HG02885 (cell line): ENCODE measurements around the gene CLEC16A.
"Not testable (repeated sequence)": the region's sequence is repeated elsewhere in the genome, so short reads cannot be mapped to it uniquely, and the experiment has no call there.

Source experiments
- ATAC-seq: cut with Tn5 transposase; IDR thresholded peaks from one replicate; pipeline ENCODE4 v1.9.1; 2021; ENCODE audit warnings: mild to moderate bottlenecking; ENCODE audit not compliant: unreplicated experiment, poor library complexity

Gene CLEC16A

GRCh38 chr16:10923146-10923649 is 21.2 kb upstream of the CLEC16A start:
- ATAC-seq = no peak

DNA sequence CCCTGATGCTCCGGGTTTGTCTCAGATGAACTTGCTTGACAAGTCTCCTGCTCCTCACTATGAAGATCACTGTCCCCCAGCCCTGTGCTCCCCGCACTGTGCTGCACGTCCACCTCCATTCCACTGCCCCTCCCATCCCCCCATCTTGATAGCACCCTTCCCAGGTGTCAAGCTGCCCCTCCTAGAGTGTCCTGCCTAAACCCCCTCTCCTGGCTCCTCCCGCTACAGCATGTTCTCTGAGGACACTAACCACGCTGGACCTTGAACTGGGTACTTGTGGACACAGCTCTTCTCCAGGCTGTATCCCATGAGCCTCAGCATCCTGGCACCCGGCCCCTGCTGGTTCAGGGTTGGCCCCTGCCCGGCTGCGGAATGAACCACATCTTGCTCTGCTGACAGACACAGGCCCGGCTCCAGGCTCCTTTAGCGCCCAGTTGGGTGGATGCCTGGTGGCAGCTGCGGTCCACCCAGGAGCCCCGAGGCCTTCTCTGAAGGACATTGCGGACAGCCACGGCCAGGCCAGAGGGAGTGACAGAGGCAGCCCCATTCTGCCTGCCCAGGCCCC is 20.6 kb upstream of the CLEC16A start:
- ATAC-seq = no peak

GRCh38 chr16:10925285-10925684 is 19.1 kb upstream of the CLEC16A start:
- ATAC-seq = not testable (repeated sequence)

- no peak for ATAC-seq
Observed at GRCh38 chr16:10926094-10926493, 18.3 kb upstream of the CLEC16A start.

DNA sequence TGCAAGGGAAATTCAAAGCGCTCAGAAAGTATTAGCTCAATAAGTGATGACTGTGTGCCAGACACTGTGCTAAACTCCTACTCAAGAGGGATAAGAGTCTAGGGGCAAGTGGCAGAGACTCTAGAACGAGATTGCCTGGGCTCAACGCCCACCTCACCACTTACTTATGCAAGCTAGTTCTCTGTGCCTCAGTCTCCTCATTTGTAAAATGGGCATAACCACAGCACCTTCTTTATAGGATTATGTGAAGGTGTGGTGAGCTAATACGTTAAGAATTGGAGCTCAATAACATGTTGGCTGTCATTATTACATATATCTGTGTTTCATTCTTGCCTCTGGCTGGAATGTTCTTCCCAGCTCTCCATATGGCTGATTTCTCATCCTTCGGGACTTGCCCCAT is 17.5 kb upstream of the CLEC16A start:
- no peak for ATAC-seq

DNA sequence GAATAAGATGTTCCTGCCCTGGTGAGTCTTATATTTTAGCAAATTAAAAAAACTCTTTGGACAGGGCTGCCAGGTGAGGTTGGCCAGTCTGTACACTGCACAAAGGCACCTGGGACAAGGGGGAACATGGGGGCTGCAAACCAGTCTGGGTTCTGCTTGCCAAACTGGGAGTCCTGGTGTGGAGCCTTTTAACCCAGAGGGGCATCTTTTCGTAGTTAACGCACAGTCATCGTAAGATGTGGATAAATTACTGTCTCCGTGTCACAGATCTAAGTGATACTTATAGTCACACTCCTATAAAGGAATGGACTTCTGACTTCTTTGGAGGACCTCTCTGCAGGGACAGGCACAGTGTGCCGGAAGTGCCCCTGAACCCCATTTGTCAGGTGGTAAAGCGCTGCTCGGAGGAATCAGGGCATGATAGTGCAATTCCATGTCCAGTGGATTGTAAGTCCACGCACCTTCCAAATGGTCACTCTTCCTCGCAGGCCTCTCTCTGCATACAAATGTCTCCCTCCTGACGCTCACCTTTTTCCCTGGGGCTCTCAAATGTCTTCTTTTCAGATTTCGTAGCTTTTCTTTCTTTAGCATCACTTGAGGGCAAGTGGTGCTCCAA is 16.8 kb upstream of the CLEC16A start:
- no peak for ATAC-seq

DNA sequence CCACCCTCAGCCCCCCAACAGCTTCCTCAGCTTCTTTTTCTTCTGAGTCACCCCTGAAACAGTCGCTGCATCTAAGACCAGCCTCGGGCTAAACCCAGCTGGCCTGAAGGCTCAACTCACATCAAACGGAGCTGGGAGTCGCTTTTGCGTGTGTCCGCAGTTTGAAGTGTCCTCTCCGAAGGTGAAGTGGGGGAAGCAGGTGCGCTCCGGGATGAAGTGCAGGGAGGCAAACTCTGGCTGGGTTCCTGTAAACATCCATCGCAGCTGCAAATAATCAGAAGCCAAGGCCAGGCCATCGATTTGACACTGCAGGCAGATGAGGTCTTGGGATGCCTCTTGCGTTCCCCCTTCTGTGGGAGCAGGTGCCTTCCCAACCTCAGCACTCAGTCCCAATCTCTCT is 15.3 kb upstream of the CLEC16A start:
- not testable (repeated sequence) for ATAC-seq

DNA sequence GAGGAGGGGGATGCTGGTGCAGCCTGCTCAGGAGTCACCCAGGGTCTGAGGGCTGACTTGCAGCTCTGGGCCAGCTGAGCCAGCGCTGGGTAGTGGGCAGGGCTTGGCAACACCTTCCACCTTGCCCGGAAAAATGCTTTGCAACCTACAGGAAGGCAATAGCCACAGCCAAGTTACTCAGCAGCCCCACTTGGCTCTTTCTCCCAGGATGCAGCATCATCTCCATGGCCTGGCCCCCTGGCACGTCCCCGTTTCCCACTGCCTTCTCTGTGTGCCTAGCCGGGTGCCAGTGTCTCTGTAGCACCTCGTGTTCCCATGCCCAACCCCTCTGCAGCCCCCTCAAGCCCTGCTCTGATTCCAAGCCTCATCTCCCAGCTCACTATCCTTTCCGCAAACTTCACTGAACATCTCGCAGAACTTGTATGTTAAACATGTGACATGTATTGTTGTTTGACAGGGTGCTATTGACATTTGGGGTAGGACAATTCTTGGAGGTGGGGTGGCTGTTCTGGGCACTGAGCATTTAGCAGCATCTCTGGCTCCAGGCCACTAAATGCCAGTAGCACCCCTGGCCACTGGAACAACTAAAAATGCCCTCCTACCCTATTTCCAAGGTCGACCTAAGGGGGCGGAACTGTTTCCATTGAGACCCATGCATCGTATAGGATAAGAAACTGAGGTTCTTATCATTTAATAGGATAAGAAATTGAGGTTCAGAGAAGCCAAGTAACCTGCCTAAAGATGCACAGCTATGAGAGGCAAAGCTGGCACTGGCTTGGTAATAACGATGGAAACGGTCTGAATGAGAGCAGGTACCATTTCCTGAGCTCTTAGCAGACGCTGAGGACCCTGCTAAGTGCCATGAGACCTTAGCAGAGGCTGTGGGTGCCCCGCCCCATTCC is 14.3 kb upstream of the CLEC16A start:
- no peak for ATAC-seq

- ATAC-seq = no peak
Observed at GRCh38 chr16:10930755-10931093, 13.6 kb upstream of the CLEC16A start.

DNA sequence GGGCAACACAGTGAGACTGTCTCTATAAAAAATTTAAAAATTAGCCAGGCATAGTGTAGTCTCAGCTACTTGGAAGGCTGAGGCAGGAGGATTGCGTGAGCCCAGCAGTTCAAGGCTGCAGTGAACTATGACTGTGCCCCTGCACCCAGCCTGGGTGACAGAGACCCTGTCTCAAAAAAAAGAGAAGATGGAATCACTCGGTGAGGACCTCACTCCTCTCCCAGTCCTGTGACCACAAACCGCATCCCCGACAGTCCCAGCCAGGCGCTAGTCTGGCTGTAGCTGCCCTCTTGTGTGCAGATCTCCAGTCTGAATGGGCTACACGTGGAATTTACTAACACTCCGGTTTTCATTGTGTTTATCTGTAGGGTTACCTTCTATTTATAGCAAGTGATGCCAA is 13.2 kb upstream of the CLEC16A start:
- ATAC-seq = no peak

GRCh38 chr16:10931977-10932632 is 12.3 kb upstream of the CLEC16A start:
- no peak for ATAC-seq

DNA sequence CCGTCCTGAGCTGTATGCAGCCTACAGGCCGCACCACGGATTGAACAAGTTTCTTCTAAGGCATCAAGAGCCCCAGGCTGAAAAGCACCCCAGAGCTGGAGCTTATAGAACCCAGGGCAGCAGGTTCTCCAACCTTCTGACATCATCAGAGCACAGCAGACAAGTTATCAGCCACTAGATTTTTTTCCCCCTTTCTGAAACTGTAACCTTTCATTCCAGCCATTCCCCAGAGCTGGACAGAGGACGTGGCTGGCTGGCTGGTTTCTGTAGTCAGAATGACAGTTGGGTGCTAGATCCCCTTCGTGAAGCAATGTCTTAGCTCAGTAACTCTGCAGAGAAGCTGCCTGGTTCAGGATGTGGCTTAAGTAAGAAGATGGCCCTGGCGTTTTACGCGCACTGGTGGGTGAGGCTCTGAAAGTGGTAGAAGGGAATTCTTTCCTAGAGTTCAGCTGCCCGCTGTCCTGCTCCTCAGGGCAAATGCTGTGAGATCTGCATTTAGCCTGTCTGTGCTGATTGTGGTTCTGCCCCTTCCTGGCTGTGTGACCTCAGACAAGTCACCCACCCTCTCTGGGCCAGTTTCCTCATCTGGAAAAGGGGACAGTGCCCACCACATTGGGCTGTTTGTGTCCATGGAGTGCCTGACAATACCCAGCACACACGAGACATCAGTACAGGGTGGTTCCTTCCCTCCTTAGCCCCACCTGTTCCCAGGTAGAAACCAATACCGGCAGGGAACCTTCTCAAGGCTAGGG is 11.2 kb upstream of the CLEC16A start:
- ATAC-seq = no peak

DNA sequence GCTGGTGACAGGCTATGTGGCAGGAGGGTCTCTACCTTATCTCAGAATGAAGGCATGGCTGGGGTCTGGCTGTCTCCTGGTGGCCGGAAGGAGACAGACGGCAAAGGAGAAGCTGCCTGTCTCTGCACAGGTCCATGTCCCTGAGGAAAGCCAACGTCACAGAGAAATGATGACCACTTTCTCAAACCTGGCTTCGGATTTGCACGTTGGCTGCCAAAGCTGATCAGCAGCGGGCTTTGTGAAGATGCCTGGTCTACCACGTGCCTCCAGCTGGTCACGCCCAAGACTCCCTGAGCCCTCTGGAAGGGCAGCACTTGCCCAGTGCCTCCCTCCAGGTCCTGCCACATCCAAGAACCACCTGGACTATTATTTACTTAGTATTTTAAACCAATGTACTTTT is 10.5 kb upstream of the CLEC16A start:
- no peak for ATAC-seq

DNA sequence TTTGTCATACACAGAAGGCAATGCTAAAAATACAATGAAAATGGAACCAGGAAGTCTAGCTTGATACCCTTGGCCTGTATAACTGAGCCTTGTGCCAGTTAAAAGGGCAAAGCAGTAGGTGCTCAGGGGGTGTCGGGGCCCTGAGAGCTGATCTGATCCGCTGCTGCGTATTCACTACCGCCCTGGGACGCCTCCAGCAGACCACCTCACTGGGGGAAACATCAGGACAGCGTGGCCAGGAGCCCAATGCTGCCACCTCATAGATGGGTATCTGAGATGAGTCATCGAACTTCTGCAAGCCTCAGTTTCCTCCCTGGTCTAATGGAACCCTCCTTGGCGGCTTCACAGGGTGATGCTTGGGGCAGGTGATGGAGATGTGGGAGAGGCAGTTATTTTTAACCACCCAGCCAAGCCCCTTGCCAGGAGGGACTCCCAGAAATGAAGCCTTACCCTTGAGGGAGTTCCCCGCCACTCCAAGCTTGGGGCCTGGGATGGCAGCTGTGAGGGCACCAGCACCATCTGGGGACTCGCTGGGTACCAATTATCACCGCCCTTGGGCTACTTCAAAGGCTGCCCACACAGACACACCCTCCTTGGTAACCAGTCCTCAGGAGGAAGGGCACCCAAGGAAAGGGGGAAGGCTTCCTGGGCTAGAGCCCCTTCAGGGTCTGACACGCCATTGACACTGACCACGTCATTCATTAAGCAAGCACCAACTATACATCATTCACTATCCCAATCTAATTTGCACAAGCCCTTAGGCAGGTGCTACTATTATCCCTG is 9.8 kb upstream of the CLEC16A start:
- no peak for ATAC-seq

DNA sequence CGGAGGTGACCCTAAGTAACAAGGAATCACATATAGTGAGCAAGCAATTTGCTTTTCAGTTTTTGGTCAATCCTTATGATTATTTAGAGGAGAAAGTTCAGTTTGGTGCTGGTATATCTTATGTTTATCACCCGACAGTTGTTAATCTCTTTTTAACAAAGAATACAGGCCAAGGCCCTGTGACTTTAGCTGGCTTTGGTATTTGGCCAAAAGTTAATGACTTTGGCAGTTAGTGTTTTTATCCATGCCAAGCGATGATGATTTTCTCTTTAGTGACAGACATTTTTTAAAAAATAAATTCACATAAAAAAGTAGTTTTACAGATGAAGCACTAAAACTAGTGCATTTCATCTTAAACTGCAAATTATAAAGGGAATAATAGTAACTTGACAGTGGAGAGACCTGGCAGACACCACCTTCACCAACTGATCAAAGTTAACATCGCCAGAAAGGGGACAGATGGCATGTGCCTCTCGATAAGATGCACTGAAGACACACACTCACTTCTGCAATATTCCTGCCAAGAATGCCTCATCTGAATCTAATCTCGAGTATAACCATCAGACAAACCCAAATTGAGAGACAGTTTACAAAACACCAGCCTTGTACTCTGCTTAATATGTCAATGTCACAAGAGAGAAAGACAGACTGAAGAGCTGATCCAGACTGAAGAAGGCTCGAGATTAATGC is 9.0 kb upstream of the CLEC16A start:
- ATAC-seq = no peak

GRCh38 chr16:10936272-10936984 is 7.9 kb upstream of the CLEC16A start:
- ATAC-seq = no peak

DNA sequence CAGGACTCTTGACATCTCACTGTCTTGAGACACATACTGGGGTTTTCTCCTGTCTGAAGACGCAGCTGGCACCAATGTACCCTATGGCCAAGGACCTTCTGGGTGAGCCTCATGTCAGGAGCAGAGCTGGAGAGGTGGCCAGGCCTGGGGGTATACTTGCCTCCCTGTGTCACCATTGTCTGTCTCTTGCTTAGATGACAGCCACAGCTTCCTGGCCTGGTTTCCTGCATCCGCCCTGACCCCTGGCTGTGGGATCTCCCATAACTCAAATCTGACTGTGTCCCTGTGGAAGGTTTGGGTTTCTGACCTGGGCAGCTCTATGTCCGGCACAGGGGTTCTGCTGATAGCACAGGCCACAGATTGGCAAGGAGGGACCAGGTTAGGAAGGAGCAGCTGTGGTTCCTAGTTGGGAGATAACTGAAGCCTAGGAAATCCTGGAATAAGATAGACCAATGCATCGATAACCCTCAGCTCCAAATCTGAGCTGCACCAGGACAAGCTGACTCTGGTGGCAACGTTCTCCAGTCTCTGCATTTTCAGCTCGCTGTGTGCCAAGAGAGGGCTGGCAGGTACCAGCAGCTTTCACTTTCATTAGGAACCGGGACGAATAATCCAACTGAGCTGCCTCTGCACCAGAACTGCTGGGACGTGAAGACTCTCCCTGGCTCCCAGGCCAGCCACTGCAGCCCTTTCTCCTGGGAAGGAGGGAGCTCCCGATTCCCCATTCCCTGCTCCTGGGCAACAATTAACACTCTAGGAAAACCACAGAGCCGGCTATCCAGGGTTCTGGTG is 7.1 kb upstream of the CLEC16A start:
- no peak for ATAC-seq

GRCh38 chr16:10938321-10938720 is 6.0 kb upstream of the CLEC16A start:
- no peak for ATAC-seq
